Prostate gland (tissue), 2 donors: ENCODE measurements around the gene MYO6.

Experiments used
- CTCF ChIP-seq, 4 experiments: fragments of 200-600 bp in 2 of 4; fragments of 450-650 bp in 2 of 4; sonication (generic) in 2 of 4; IDR thresholded peaks; 1 replicate in 3 of 4; 2 replicates in 1 of 4; pipeline ENCODE4 v1.5.1; 2016 to 2019; ENCODE audit warnings: antibody characterized with exemption in 4 of 4, mild to moderate bottlenecking in 2 of 4, moderate library complexity in 2 of 4
- POLR2A ChIP-seq: fragments of 450-650 bp; IDR thresholded peaks from one replicate; pipeline ENCODE4 v1.6.1; 2016; ENCODE audit warnings: antibody characterized with exemption, mild to moderate bottlenecking
- POLR2AphosphoS5 ChIP-seq: sonication (generic); formaldehyde crosslinking; IDR thresholded peaks from one replicate; pipeline ENCODE4 v1.6.1; 2017; ENCODE audit warnings: antibody characterized with exemption

- TF ChIP-seq CTCF (IDR thresholded peaks at IDR 0.05) (no peak), POLR2A (no peak), POLR2AphosphoS5 (no peak)
Measured at GRCh38 chr6:75770844-75771243, 21.8 kb downstream of the MYO6 start.
